Measurements from ENCODE around the gene RHBDL2. TPM values are rescaled to one million over a fixed set of nuclear protein-coding genes. Genes with fewer than 3 reads are reported as not detected.
"Not testable (repeated sequence)": the region's sequence is repeated elsewhere in the genome, so short reads cannot be mapped to it uniquely, and the experiment has no call there.

The RHBDL2 gene
- polyA plus RNA-seq, 6 donors from 2014 or later, result not detected

- ATAC-seq (ENCODE audit: low read depth in 2 of 2), result peak; percentile 55
- Mint-ChIP-seq H3K36me3 (peaks cover 0 to 8% of the 10 kb centered on the region in 2 donors), H3K27me3 (no peaks in the 10 kb centered on the region), H3K4me3 (peak overlapping the region; percentile 91 to 98 (median 96)), H3K9me3 (no peaks in the 10 kb centered on the region), H3K4me1 (peaks cover 32 to 55% (median 42%) of the 10 kb centered on the region in 3 donors), H3K27ac (peak overlapping the region; percentile 96 to 99 (median 98))
- DNase-seq, result peak; percentile 85
Observed at GRCh38 chr1:38858833-38859560, 82.6 kb downstream of the RHBDL2 start.

GRCh38 chr1:38852780-38853179, 88.8 kb downstream of the RHBDL2 start:
- Mint-ChIP-seq H3K4me3 (peak overlapping the region in 1 of 8 donors; percentile 33), H3K4me1 (peaks cover 20 to 28% (median 28%) of the 10 kb centered on the region in 3 donors), H3K27ac (peak overlapping the region in 2 of 6 donors; percentile 4 to 49), H3K27me3 (no peaks in the 10 kb centered on the region), H3K9me3 (no peaks in the 10 kb centered on the region), H3K36me3 (peaks cover 7 to 16% of the 10 kb centered on the region in 2 donors)
- ATAC-seq (ENCODE audit: low read depth in 2 of 2) (no peak), DNase-seq (no peak)

GRCh38 chr1:38848071-38848470, 93.6 kb downstream of the RHBDL2 start:
- Mint-ChIP-seq H3K27ac (peak overlapping the region in 5 of 6 donors; percentile 34 to 89 (median 75)), H3K9me3 (peaks cover 0 to 3% (median 0%) of the 10 kb centered on the region in 7 donors), H3K4me1 (peaks cover 15 to 29% (median 25%) of the 10 kb centered on the region in 3 donors), H3K4me3 (peak overlapping the region in 3 of 8 donors; percentile 43 to 57 (median 50)), H3K27me3 (no peaks in the 10 kb centered on the region), H3K36me3 (peaks cover 25 to 28% of the 10 kb centered on the region in 2 donors)
- ATAC-seq (ENCODE audit: low read depth in 2 of 2) (peak; percentile 95 to 96), DNase-seq (peak; percentile 35)

GRCh38 chr1:38846210-38846609, 95.4 kb downstream of the RHBDL2 start:
- Mint-ChIP-seq H3K9me3 (peaks cover 0 to 3% (median 0%) of the 10 kb centered on the region in 7 donors), H3K27ac (no peak overlapping the region)

GRCh38 chr1:38845088-38845487, 96.5 kb downstream of the RHBDL2 start:
- DNase-seq; H3K27me3 Mint-ChIP-seq; ATAC-seq (ENCODE audit: low read depth in 2 of 2); H3K9me3 Mint-ChIP-seq; H3K4me3 Mint-ChIP-seq: not testable (repeated sequence)
- Mint-ChIP-seq H3K27ac (peak overlapping the region in 1 of 6 donors; percentile 64), H3K4me1 (peaks cover 21 to 35% (median 32%) of the 10 kb centered on the region in 3 donors), H3K36me3 (peaks cover 21 to 23% of the 10 kb centered on the region in 2 donors)

More at GRCh38 chr1:38846210-38846609, 95.4 kb downstream of the RHBDL2 start:
- peaks cover 23 to 25% of the 10 kb centered on the region in 2 donors for H3K36me3 Mint-ChIP-seq
- no peaks in the 10 kb centered on the region for H3K27me3 Mint-ChIP-seq
- H3K4me3 Mint-ChIP-seq, result no peak overlapping the region
- peaks cover 15 to 29% (median 24%) of the 10 kb centered on the region in 3 donors for H3K4me1 Mint-ChIP-seq
- DNase-seq, result no peak
- no peak for ATAC-seq (ENCODE audit: low read depth in 2 of 2)

- Mint-ChIP-seq H3K27me3 (no peaks in the 10 kb centered on the region), H3K27ac (peak overlapping the region in 4 of 6 donors; percentile 1 to 73 (median 41)), H3K9me3 (peaks cover 0 to 3% (median 0%) of the 10 kb centered on the region in 7 donors), H3K4me1 (peaks cover 14 to 18% (median 17%) of the 10 kb centered on the region in 3 donors), H3K4me3 (no peak overlapping the region), H3K36me3 (peaks cover 15 to 22% of the 10 kb centered on the region in 2 donors)
- DNase-seq (no peak), ATAC-seq (ENCODE audit: low read depth in 2 of 2) (no peak)
Observed at GRCh38 chr1:38840281-38840680, 101.3 kb downstream of the RHBDL2 start.

- ATAC-seq (ENCODE audit: low read depth in 2 of 2) (no peak), DNase-seq (no peak)
- Mint-ChIP-seq H3K4me3 (no peak overlapping the region), H3K27ac (peak overlapping the region in 2 of 6 donors; percentile 36 to 50), H3K4me1 (peaks cover 13 to 17% (median 15%) of the 10 kb centered on the region in 3 donors), H3K27me3 (no peaks in the 10 kb centered on the region), H3K36me3 (peaks cover 6 to 13% of the 10 kb centered on the region in 2 donors), H3K9me3 (no peaks in the 10 kb centered on the region)
Observed at GRCh38 chr1:38839363-38839762, 102.3 kb downstream of the RHBDL2 start.

GRCh38 chr1:38836316-38836715, 105.3 kb downstream of the RHBDL2 start:
- not testable (repeated sequence) for DNase-seq; H3K9me3 Mint-ChIP-seq; H3K27me3 Mint-ChIP-seq; H3K36me3 Mint-ChIP-seq; ATAC-seq (ENCODE audit: low read depth in 2 of 2); H3K4me3 Mint-ChIP-seq
- Mint-ChIP-seq H3K27ac (peak overlapping the region in 2 of 6 donors; percentile 28 to 65), H3K4me1 (peaks cover 10 to 11% (median 11%) of the 10 kb centered on the region in 3 donors)

Other genes starting within 250 kb of the RHBDL2 start
- 10 to 100 TPM; 13.9 to 18.7 (median 14.8) TPM for gene RRAGC, start 82.1 kb downstream of the RHBDL2 start, polyA plus RNA-seq (ENCODE audit: low read depth in 6 of 6)
- gene MYCBP, start 68.5 kb downstream of the RHBDL2 start, polyA plus RNA-seq (ENCODE audit: low read depth in 6 of 6), result 10 to 100 TPM; 30.9 to 49.5 (median 35.7) TPM
- gene GJA9, start 60.2 kb downstream of the RHBDL2 start, polyA plus RNA-seq (ENCODE audit: low read depth in 6 of 6), result not detected
- gene AKIRIN1, start 49.4 kb upstream of the RHBDL2 start, polyA plus RNA-seq (ENCODE audit: low read depth in 6 of 6), result 10 to 100 TPM; 61.9 to 89.7 (median 76.1) TPM
- 100 to 1,000 TPM; 232 to 288 (median 258) TPM for gene NDUFS5, start 84.5 kb upstream of the RHBDL2 start, polyA plus RNA-seq (ENCODE audit: low read depth in 6 of 6)